HL-60 (cell line): Measurements from ENCODE around the gene TOP3A.

Experiments used
- CTCF ChIP-seq: IDR thresholded peaks from one replicate; pipeline ENCODE4 v1.5.1; 2011; ENCODE audit warnings: low read length, control low read depth, inconsistent platforms; ENCODE audit not compliant: insufficient read depth
- REST ChIP-seq: IDR thresholded peaks from 2 replicates; pipeline ENCODE4 v1.6.1; 2012; ENCODE audit warnings: low read depth; ENCODE audit not compliant: insufficient replicate concordance

- no peak for TF ChIP-seq CTCF
- TF ChIP-seq REST = no peak
Measured at GRCh38 chr17:18250259-18250658, 64.5 kb downstream of the TOP3A start.
